ENCODE data around the gene TMPRSS9.

TMPRSS9 gene

GRCh38 chr19:2330255-2330631, 29.8 kb upstream of the TMPRSS9 start:
- no peak for DNase-seq

DNA sequence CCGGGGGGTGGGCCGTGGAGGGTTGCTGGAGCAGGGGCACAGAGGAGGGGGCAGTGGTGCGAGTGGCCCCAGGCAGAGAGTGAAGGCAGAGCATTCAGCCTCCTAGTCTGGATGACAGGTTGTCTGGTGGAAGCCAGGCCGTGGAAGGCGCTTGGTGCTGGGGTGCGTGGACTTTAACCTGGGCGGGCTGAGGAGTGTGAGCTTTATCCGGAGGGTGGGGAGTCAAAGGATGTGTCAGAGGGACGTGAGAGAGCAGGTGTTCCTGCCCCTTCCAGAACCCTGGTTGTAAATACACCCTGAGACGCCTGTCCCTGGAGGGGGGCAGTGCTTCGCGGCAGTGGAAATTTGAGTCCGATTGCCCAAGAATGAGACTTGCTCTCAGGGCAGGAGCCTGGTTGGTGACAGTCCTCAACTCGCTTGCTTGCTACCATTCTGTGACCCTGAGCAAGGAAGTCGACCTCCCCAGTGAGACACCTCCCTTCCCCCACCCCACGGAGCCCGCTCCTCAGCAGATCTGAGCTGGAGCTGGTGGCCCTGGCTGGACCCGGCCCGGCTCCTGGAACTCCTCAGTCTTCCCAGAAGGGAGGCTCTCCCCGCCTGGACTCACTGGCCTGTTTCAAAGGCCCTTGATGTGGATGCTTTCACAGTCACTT, 29.3 kb upstream of the TMPRSS9 start:
- no peak for DNase-seq

DNA sequence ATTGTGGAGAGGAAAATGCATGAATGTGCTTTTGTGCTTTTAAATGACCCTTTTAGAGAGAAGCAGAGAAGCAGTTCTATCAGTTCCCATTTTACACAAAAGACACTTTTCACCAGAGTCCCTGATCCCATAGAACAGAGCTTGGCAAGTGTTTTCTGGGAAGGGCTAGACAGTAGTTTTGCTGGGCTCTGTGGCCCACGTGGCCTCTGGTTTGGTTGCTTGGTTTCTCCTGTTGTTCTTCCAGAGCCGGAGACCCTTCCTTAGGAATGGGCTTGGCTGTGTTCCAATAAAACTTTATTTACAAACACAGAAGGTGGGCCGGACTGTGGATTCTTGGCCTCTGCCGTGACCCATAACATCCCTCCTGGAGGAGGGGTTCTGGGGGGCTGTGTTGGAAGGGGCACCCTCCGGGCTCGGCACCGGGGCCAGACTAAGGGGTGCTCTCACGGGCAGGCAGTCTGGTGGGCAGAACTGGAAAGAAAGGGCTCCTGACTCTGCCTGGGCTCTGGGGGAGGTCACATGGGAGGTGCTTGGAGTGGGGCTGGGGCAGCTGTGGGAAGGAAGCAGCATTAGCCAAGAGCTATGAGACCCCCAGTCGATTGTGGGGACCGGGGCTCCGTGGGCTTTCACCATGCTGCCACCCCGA, 28.3 kb upstream of the TMPRSS9 start:
- no peak for DNase-seq

DNA sequence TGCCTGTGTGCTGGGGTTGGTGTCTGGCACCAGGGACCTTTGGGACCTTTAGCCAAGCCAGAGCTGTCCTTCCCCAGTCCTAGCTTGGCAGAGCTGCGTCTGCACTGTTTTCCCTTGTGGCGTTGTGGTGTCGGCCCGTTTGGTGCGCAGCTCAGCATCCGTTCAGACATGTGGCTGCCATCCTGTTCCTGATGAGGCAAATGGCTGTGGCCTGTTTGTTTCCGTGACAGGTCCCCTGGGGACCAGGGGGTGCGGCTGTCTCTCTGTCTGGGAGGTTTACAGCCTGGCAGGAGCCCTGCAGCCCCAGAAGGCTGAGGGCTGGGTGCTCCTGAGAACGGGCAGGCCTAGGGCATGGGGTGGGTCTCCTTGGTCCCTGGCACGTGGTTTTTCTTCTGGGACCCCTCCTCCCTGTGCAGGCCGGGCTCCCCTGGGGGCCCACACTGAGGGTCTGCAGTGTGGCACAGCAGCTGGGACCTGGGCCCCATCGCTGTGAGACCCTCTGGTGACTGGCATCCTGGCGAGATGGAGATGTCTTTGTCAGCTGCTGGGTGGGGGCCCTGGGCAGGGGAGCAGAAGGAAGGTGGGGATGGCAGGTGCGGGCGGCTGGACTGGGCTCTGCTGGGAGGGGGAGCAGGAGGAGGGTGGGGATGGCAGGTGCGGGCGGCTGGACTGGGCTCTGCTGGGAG, 27.6 kb upstream of the TMPRSS9 start:
- DNase-seq: peak; percentile 68

DNA sequence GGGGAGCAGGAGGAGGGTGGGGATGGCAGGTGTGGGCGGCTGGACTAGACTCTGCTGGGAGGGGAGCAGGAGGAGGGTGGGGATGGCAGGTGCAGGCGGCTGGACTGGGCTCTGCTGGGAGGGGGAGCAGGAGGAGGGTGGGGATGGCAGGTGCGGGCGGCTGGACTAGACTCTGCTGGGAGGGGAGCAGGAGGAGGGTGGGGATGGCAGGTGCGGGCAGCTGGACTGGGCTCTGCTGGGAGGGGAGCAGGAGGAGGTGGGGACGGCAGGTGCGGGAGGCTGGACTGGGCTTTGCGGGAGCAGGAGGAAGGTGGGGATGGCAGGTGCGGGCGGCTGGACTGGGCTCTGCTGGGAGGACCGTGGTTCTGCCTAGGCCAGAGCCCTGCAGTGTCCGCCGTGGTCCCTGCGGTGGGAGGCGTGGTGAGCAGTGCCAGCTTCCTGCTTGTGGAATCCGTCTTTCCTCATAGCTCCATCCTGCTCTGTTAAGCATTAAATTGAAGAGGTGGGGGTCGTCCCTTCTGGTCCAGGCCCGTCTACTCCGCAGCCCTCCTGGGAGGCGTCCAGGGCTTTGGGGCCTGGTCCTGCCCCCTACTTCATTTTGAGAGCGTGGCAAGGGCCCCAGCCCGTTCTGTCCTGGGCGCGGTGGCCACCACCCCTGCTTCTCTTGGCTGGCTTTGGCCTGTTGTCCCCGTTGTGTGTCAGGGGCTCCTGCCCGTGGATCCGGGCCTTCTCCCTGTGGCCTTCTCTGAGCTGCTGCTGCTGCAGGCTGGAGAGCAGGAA, 26.8 kb upstream of the TMPRSS9 start:
- no peak for DNase-seq

- peak; percentile 63 for DNase-seq
Observed at GRCh38 chr19:2333807-2334211, 26.3 kb upstream of the TMPRSS9 start.

DNA sequence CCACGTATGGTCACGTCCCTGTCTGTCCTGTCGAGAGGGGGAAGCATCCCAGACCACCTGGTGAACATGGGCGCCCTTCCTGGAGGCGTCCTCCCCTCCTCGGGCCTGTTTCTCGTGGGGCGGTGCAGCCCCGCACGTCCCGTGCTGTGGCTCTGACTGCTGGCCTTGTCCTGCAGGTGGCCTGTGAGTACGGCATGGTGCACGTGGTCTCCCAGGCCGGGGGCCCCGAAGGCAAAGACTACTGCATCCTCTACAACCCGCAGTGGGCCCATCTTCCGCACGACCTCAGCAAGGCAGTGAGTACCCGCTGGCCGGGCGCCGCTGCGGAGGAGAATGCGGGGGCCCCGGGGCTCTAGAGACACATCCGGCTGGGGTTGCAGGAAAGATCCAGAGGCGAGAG, 25.6 kb upstream of the TMPRSS9 start:
- no peak for DNase-seq

DNA sequence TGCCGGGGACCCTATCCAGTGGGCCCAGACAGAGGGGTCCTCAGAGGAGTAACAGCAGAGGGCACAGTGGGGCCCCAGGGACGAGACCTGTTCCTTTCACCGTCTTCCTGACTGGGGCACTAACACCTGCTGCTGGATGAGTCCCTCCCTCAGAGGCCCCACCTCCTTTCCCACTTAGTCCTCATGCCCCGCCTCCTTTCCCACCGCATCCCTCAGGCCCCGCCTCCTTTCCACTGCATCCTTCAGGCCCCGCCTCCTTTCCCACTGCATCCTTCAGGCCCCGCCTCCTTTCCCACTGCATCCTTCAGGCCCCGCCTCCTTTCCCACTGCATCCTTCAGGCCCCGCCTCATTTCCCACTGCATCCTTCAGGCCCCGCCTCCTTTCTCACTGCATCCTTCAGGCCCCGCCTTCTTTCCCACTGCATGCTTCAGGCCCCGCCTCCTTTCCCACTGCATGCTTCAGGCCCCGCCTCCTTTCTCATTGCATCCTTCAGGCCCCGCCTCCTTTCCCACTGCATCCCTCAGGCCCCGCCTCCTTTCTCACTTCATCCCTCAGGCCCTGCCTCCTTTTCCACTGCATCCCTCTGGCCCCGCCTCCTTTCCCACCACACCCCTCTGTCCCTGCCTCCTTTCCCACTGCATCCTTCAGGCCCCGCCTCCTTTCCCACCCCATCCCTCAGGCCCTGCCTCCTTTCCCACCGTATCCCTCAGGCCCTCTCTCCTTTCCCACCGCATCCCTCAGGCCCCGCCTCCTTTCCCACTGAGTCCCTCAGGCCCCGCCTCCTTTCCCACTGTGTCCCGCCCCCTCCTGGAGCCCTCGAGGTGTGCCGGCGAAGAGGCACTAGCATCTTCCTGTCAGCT, 24.8 kb upstream of the TMPRSS9 start:
- no peak for DNase-seq

GRCh38 chr19:2335848-2336247, 24.2 kb upstream of the TMPRSS9 start:
- DNase-seq: no peak

DNA sequence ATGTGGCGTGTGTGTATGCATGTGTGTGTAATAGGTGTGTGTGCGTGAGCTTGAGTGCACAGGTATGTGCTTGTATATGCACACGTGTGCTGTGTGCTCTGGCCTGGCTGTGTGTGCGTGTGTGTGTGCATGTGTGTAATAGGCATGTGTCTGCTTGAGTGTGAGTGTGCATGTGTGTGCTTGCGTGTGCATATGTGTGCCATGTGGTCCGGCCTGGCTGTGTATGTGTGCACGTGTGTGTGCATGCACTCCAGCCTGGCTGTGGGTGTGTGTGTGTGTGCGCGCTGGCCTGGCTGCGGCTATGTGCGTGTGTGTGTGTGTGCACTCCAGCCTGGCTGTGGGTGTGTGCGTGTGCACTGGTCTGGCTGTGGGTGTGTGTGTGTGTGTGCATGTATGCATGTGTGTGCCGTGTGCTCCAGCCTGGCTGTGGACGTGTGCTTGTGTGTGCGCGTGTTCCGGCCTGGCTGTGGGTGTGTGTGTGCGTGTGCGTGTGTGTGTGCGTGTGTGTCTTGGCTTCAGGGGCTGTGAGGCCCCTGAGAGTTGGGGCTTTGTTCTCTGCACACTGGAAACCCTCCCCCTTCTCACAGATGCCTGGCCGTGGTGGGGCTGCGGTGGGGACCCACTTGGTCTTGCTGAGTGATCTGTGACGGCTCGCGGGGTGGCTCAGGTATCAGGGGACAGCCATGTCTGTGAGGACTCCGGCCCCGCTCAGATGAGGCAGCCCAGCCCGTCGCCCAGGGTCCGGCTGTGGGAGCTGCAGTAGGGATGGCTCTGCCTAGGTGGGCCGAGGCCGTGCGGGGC, 23.3 kb upstream of the TMPRSS9 start:
- DNase-seq: no peak

- DNase-seq: peak; percentile 72
Observed at GRCh38 chr19:2337329-2337707, 22.7 kb upstream of the TMPRSS9 start.

- DNase-seq: no peak
Observed at GRCh38 chr19:2338055-2338615, 21.9 kb upstream of the TMPRSS9 start.

DNA sequence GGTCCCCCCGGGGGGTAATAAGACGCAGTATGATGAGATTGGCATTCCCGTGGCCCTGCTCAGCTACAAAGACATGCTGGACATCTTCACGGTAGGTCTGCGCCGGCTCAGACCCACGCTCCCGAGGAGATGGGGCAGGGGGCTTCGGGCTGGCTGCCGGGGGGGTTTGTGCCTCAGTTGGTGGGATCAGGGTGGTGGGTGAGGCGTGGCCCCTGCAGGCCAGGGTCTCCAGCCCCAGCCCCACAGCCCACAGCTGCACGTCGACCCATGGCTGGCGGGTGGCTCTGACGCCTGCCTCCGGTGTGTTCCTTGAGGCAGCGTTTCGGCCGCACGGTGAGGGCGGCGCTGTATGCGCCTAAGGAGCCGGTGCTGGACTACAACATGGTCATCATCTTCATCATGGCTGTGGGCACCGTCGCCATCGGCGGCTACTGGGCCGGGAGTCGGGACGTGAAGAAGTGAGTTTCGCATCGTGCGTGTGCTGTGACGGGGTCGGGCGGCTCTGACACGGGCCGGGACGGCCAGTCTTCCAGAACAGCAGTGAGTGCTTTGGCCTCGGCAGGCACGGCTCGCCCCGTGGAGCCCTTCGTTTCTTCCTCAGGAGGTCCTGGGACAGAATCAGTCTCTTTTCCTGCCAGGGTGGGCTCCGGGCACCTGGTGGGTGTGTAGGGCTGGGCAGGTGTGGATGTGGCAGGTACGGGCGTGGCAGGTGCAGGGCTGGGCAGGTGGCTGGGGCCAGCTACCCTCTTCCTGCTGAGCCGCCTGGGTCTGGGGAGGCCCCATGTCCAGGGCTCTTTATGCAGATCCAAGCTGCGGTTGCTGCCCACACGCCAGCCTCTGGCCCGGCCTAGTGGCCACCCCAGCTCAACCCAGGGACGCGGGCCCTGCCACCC, 21.1 kb upstream of the TMPRSS9 start:
- DNase-seq: no peak

GRCh38 chr19:2339644-2340310, 20.3 kb upstream of the TMPRSS9 start:
- DNase-seq: no peak

DNA sequence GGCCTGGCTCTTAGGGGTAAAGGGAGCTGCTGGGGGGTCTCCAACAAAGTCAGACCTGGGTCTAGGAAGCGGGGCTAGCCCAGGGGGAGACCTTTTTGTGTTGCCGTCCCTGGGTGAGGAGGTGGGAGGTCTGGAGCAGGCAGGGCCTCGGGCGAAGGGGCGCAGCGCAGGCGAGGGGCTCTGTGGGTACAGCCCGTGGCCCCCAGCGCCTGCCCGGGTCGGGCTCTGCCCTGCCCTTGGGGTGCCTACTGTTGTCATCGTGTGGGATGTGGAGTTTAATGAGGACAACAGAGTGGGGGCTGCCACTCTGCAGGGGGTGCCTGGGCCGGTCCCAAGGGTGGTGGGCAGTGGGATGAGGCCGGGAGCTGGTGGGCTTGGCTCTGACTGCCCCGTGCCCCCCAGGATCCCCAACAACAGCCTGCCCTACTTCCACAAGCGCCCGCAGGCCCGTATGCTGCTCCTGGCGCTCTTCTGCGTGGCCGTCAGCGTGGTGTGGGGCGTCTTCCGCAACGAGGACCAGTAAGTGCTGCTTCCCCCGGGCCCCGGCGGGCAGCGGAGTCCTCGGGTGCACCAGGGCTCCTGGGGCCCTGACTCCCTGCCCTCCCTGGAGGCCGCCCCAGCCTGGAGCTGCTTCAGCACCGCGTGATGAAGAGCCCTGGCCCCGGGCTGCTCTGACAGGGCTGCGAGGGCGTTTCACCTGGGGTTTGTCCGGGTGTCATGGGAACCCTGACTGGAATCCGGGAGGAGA, 19.4 kb upstream of the TMPRSS9 start:
- no peak for DNase-seq

- peak; percentile 87 for DNase-seq
Observed at GRCh38 chr19:2341244-2341751, 18.8 kb upstream of the TMPRSS9 start.

GRCh38 chr19:2341982-2342381, 18.1 kb upstream of the TMPRSS9 start:
- DNase-seq: no peak

DNA sequence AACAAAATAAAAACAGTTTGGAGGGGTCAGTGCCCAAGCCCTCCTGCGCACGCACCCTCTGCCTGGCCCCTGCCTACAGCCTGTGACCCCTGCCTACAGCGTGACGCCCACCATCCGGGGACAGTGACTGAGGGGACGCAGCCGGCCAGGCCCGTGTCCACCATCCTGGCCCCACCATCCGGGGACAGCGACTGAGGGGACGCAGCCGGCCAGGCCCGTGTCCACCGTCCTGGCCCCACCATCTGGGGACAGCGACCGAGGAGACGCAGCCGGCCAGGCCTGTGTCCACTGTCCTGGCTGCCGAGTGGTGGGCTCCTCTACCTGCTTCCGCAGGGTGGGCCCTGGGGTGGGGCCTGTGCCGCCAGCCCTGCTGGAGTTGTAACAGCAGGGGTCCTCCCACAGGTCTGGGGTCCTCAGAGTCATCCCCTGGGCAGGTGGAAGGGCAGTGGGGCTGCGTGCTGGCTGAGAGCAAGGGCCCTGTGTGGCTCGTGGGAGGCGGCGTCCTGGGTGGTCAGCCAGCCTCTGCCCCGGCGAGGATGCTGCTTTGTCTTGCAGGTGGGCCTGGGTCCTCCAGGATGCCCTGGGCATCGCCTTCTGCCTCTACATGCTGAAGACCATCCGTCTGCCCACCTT, 17.3 kb upstream of the TMPRSS9 start:
- no peak for DNase-seq
